NCI-H1048 (cell line): Measurements from ENCODE around the gene CDHR2.
"Not testable (repeated sequence)": the region's sequence is repeated elsewhere in the genome, so short reads cannot be mapped to it uniquely, and the experiment has no call there.

Source experiments
- DNase-seq: peaks from one replicate; lab custom pipeline; 2025; lab: John Stamatoyannopoulos, UW

Gene CDHR2

GRCh38 chr5:176573564-176574296 lies 24.6 kb downstream of the CDHR2 start:
- DNase-seq: no peak

- DNase-seq: no peak
These were observed 25.1 kb downstream of the CDHR2 start for GRCh38 chr5:176574297-176574591.

- no peak for DNase-seq
These were observed 25.9 kb downstream of the CDHR2 start for GRCh38 chr5:176575066-176575465.

- DNase-seq: no peak
These were observed 26.6 kb downstream of the CDHR2 start for GRCh38 chr5:176575488-176576422.

GRCh38 chr5:176577312-176578176 lies 28.4 kb downstream of the CDHR2 start:
- no peak for DNase-seq

GRCh38 chr5:176578391-176578808 lies 29.3 kb downstream of the CDHR2 start:
- DNase-seq: no peak

GRCh38 chr5:176579323-176579722 lies 30.2 kb downstream of the CDHR2 start:
- no peak for DNase-seq

- no peak for DNase-seq
These were observed 32.2 kb downstream of the CDHR2 start for GRCh38 chr5:176581361-176581760.

GRCh38 chr5:176583076-176583475 lies 33.9 kb downstream of the CDHR2 start:
- DNase-seq: no peak

- DNase-seq: no peak
These were observed 38.3 kb downstream of the CDHR2 start for GRCh38 chr5:176587398-176587797.

- no peak for DNase-seq
These were observed 39.2 kb downstream of the CDHR2 start for GRCh38 chr5:176588297-176588696.

- no peak for DNase-seq
These were observed 40.1 kb downstream of the CDHR2 start for GRCh38 chr5:176589039-176589769.

GRCh38 chr5:176590035-176590717 lies 41.0 kb downstream of the CDHR2 start:
- DNase-seq: no peak

GRCh38 chr5:176591667-176592066 lies 42.5 kb downstream of the CDHR2 start:
- DNase-seq: not testable (repeated sequence)

GRCh38 chr5:176592573-176592972 lies 43.4 kb downstream of the CDHR2 start:
- no peak for DNase-seq

- no peak for DNase-seq
These were observed 44.2 kb downstream of the CDHR2 start for GRCh38 chr5:176593273-176593869.

GRCh38 chr5:176594554-176594953 lies 45.4 kb downstream of the CDHR2 start:
- no peak for DNase-seq

- no peak for DNase-seq
These were observed 46.3 kb downstream of the CDHR2 start for GRCh38 chr5:176595386-176595943.

GRCh38 chr5:176596069-176596644 lies 47.0 kb downstream of the CDHR2 start:
- no peak for DNase-seq
